Thymus (tissue), 11 donors: Measurements from ENCODE around the gene KCNQ1. TPM values are rescaled to one million over a fixed set of nuclear protein-coding genes. Genes with fewer than 3 reads are reported as not detected.

Source experiments
- DNase-seq, 9 donors: peaks; one replicate each; pipeline ENCODE4 v3.0.0-alpha.2; 2013; ENCODE audit warnings: low spot score in 9 of 9, low read depth in 6 of 9, missing footprints in 1 of 9
- H3K27ac ChIP-seq, 2 donors: one replicate each; pipeline ENCODE4 v1.5.1; 2013; ENCODE audit warnings: control low read depth in 1 of 2, low read depth in 1 of 2, low read length in 1 of 2, mild to moderate bottlenecking in 1 of 2, moderate library complexity in 1 of 2
- H3K27me3 ChIP-seq, 2 donors: one replicate each; pipeline ENCODE4 v1.5.1; 2013; ENCODE audit warnings: low read length in 1 of 2; ENCODE audit not compliant: control insufficient read depth in 2 of 2, insufficient read depth in 1 of 2
- H3K36me3 ChIP-seq, 2 donors: one replicate each; pipeline ENCODE4 v1.5.1; 2013; ENCODE audit warnings: low read length in 1 of 2, mild to moderate bottlenecking in 1 of 2, moderate library complexity in 1 of 2; ENCODE audit not compliant: control insufficient read depth in 2 of 2, insufficient read depth in 2 of 2
- H3K4me1 ChIP-seq, 2 donors: one replicate each; pipeline ENCODE4 v1.5.1; 2013; ENCODE audit warnings: low read length in 2 of 2; ENCODE audit not compliant: control insufficient read depth in 2 of 2, insufficient read depth in 2 of 2
- H3K4me3 ChIP-seq, 2 donors: one replicate each; pipeline ENCODE4 v1.5.1; 2013; ENCODE audit warnings: low read length in 2 of 2, control low read depth in 1 of 2, mild to moderate bottlenecking in 1 of 2
- H3K9me3 ChIP-seq, 2 donors: one replicate each; pipeline ENCODE4 v1.5.1; 2013; ENCODE audit warnings: low read length in 1 of 2, mild to moderate bottlenecking in 1 of 2; ENCODE audit not compliant: control insufficient read depth in 2 of 2, insufficient read depth in 1 of 2
- WGBS: extraction: QIAGEN DNeasy Blood & Tissue Kit; methylation state at CpG from one replicate; pipeline ENCODE4 v1.1.7; 2013; 5-methylcytosine and 5-hydroxymethylcytosine counted together
- polyA plus RNA-seq: library from polyadenylated mRNA; stranded (reverse); fragments of 200-250 nt; gene quantifications from one replicate; pipeline ENCODE4 v1.2.3, GENCODE V29; 2013
- total RNA-seq: library from RNA; stranded (reverse); fragments of 120-200 nt; gene quantifications from one replicate; pipeline ENCODE4 v1.2.4, GENCODE V29; 2013
- donor health status: healthy.

KCNQ1 gene
- total and polyA plus RNA-seq, 2 donors, result 0.94 to 3.7 TPM

GRCh38 chr11:2698386-2699184 is 253.8 kb downstream of the KCNQ1 start:
- WGBS, result 54% methylated on average over 20 of the region's 20 CpGs
- peaks cover 0 to 7% of the 10 kb centered on the region in 2 donors for H3K27me3 ChIP-seq
- DNase-seq, result no peak
- H3K9me3 ChIP-seq, result peaks cover 0 to 13% of the 10 kb centered on the region in 2 donors
- peak overlapping the region; percentile 59 to 71 for H3K4me3 ChIP-seq
- H3K4me1 ChIP-seq, result peaks cover 0 to 34% of the 10 kb centered on the region in 2 donors
- no peak overlapping the region for H3K27ac ChIP-seq
- no peaks in the 10 kb centered on the region for H3K36me3 ChIP-seq

- peak overlapping the region; percentile 59 to 71 for H3K4me3 ChIP-seq
- peaks cover 0 to 13% of the 10 kb centered on the region in 2 donors for H3K9me3 ChIP-seq
- WGBS, result 50% methylated on average over 31 of the region's 31 CpGs
- H3K4me1 ChIP-seq, result peaks cover 0 to 40% of the 10 kb centered on the region in 2 donors
- no peaks in the 10 kb centered on the region for H3K36me3 ChIP-seq
- peaks cover 0 to 7% of the 10 kb centered on the region in 2 donors for H3K27me3 ChIP-seq
- H3K27ac ChIP-seq, result no peak overlapping the region
- DNase-seq, result no peak
Observed at GRCh38 chr11:2699185-2699530, 254.3 kb downstream of the KCNQ1 start.

GRCh38 chr11:2699531-2700414 is 255.0 kb downstream of the KCNQ1 start, which contains the start of gene KCNQ1OT1:
Gene KCNQ1OT1, minus strand, starts transcription at chr11:2699994.
- Histone ChIP-seq H3K27ac (peak within 1 kb of the TSS; percentile 44 to 74), H3K4me3 (peak within 1 kb of the TSS; percentile 62 to 71), H3K4me1 (peaks cover 0 to 41% of the 10 kb centered on the region in 2 donors), H3K27me3 (peaks cover 0 to 7% of the 10 kb centered on the region in 2 donors), H3K36me3 (no peaks in the 10 kb centered on the region), H3K9me3 (peaks cover 0 to 13% of the 10 kb centered on the region in 2 donors)
- peak; percentile 72 to 93 (median 82) for DNase-seq
- 44% methylated on average over 98 of the region's 98 CpGs for WGBS

- Histone ChIP-seq H3K4me3 (peak overlapping the region; percentile 62 to 71), H3K4me1 (peaks cover 0 to 45% of the 10 kb centered on the region in 2 donors), H3K9me3 (peaks cover 0 to 13% of the 10 kb centered on the region in 2 donors), H3K27me3 (peaks cover 0 to 7% of the 10 kb centered on the region in 2 donors), H3K36me3 (no peaks in the 10 kb centered on the region), H3K27ac (peak overlapping the region in 1 of 2 donors; percentile 44)
- no peak for DNase-seq
- WGBS, result 56% methylated on average over 52 of the region's 52 CpGs
Observed at GRCh38 chr11:2700415-2701211, 255.8 kb downstream of the KCNQ1 start.

GRCh38 chr11:2701230-2701629 is 256.4 kb downstream of the KCNQ1 start:
- DNase-seq, result no peak
- Histone ChIP-seq H3K4me1 (peaks cover 0 to 45% of the 10 kb centered on the region in 2 donors), H3K27ac (no peak overlapping the region), H3K4me3 (no peak overlapping the region), H3K27me3 (peaks cover 0 to 7% of the 10 kb centered on the region in 2 donors), H3K36me3 (no peaks in the 10 kb centered on the region), H3K9me3 (peaks cover 0 to 16% of the 10 kb centered on the region in 2 donors)
- 96% methylated on average over 7 of the region's 7 CpGs for WGBS

GRCh38 chr11:2701898-2702434 is 257.2 kb downstream of the KCNQ1 start:
- H3K9me3 ChIP-seq, result peaks cover 2 to 20% of the 10 kb centered on the region in 2 donors
- peaks cover 0 to 7% of the 10 kb centered on the region in 2 donors for H3K27me3 ChIP-seq
- no peaks in the 10 kb centered on the region for H3K36me3 ChIP-seq
- no peak overlapping the region for H3K27ac ChIP-seq
- 97% methylated on average over 5 of the region's 5 CpGs for WGBS
- no peak for DNase-seq
- no peak overlapping the region for H3K4me3 ChIP-seq
- peaks cover 0 to 45% of the 10 kb centered on the region in 2 donors for H3K4me1 ChIP-seq

GRCh38 chr11:2702771-2703362 is 258.1 kb downstream of the KCNQ1 start:
- Histone ChIP-seq H3K27ac (no peak overlapping the region), H3K27me3 (peaks cover 0 to 7% of the 10 kb centered on the region in 2 donors), H3K4me1 (peaks cover 0 to 45% of the 10 kb centered on the region in 2 donors), H3K4me3 (no peak overlapping the region), H3K36me3 (no peaks in the 10 kb centered on the region), H3K9me3 (peaks cover 2 to 20% of the 10 kb centered on the region in 2 donors)
- WGBS, result 93% methylated on average over 17 of the region's 17 CpGs
- no peak for DNase-seq
